Ramos (cell line): ENCODE data around the gene DACH1.
"Not testable (repeated sequence)": the region's sequence is repeated elsewhere in the genome, so short reads cannot be mapped to it uniquely, and the experiment has no call there.

ENCODE experiments used
- in situ Hi-C: fragments of 300-500 bp; cut with MboI; formaldehyde crosslinking; loops from one replicate; pipeline ENCODE4 v1.14.3; 2022; ENCODE audit warnings: low sequenced_read_pairs; ENCODE audit not compliant: unreplicated experiment

DACH1 gene

DNA sequence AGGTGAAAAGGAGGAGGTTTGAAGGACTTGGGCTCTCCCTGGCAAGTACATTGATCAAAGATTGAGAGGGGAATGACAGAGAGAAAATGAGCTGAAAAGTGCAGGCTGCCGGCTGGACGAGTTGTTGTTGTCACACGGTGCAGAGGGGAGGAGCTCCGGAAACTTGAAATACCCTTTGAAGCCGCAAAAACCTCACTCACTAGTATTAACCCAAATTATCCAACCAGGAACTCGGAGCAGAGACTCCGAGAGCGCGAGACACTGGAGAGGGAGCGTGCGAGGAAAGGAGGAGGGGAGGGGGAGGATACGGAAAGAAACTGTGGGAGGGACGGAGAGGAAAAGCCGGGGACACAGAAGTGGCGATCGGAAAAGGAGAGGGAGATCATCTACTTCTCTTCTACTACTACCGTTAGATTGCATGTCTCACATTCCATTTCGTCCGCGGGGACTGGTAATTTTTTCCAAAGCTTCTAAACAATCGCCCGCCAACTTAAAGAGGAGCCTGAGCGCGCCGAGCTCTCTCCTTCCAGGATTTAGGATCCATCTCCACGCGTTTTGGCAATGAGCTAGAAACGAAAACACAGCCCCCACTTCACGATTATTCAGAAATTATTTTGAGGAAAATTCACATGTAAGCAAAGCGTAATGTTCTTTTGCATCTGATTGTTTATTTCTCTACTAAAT lies at the start of gene DACH1:
Gene DACH1 (minus strand): TSS at position 74 of the 684 bp plus-strand sequence.
- in situ Hi-C loops: no loop called here

- in situ Hi-C loops: no loop called here
Measured at GRCh38 chr13:71913717-71914116, 46.7 kb upstream of the DACH1 start.

DNA sequence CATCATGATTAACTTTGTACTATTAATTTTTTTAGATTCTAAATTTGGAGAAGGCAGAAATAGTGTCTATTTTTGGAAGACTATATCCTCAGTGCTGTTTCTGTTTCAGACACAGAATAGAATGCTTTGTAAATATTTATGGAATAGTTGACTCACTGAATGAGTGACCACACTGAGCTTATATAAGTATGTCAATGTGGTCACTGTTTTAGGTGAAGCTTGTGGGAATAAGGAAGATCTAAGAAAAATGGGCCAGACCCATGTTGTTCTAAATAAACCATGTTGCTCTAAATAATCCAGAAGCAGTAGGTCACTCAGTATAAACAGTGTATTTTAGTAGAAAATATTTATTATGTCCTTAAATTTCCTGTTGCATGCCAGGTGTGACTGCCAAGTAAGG lies 45.5 kb upstream of the DACH1 start:
- in situ Hi-C loops: no loop called here

- in situ Hi-C loops: no loop called here
Measured at GRCh38 chr13:71906448-71906847, 39.4 kb upstream of the DACH1 start.

GRCh38 chr13:71902676-71903075 lies 35.7 kb upstream of the DACH1 start:
- in situ Hi-C loops: no loop called here

GRCh38 chr13:71893506-71893905 lies 26.5 kb upstream of the DACH1 start:
- in situ Hi-C loops: not testable (repeated sequence)

GRCh38 chr13:71886880-71887279 lies 19.9 kb upstream of the DACH1 start:
- in situ Hi-C loops: no loop called here

DNA sequence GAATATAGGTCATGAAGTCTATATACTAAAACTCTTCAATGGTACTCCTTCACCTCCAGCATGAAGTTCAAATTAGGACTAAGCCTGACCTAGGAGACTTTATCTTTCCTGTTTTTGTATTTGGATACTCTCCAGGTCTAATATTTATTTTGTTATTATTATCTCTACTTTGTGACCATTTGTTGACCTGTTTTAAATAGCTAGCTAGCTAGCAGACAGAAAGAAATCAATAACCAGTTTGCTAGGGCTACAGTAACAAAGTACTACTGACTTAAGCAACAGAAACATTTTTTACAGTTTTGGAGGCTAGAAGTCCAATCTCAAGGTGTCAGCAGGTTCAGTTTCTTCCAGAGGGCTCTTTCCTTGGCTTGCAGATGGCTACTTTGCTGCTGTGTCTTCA lies 15.1 kb upstream of the DACH1 start:
- in situ Hi-C loops: no loop called here

DNA sequence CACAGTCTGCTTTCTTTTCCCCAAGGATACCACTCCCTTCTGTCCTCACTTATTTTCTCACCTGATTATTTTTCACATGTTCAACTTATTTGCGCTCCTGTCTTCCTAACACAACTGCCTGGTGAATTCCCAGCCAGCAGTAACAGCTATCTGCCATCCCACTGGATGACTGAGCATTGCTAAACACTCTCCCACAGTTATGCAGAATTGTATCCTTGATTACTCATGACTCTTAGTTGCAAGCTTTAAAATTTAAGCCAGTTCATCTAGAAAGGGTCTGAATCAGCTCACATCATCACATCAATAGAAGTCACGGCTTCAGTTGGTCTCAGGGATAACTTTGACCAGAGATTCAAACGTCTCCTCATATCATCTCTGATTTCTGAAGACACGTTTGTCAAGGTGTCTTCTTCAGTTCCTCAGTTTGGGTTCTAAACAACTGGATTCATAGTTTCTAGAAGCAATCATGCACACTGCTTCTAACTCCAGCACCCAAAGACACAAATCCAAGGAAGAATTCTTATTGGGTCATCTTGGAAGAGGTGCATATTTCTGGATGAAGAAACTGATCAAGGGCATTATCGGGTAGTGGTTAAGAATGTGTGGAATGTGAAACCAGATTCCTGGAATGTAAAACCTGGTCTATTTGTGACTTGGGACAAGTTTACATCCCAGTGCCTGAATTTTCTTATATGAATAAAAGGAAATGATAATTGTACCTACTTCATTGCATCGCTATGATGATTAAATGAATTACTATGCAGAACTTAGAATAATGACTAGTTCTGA lies 13.9 kb upstream of the DACH1 start:
- in situ Hi-C loops: no loop called here

DNA sequence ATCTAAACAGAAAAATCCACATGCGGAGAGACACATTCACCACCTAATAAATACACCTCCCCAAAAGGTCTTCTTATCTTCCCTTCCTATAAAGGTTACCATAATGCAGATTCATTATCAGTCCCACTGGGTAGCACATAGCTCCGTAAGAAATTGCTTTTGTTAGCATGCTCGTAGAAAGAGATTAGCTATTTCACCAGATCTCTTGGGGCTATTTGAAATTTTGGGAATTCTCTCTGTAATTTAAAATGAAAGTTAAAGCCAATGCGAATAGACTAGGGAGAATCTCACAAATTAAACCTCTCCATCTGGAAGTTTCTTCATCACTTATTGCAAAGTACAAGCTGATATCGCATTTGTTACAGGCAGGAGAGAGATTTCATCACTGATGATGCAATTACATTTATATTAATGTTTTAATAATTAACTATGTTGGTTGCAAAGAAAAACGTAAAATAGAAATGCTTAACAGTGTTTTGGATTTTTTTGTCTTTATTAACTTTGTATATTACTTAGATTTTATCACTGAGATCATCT lies 12.9 kb upstream of the DACH1 start:
- in situ Hi-C loops: no loop called here

GRCh38 chr13:71879129-71879535 lies 12.1 kb upstream of the DACH1 start:
- in situ Hi-C loops: no loop called here

GRCh38 chr13:71877256-71877653 lies 10.3 kb upstream of the DACH1 start:
- in situ Hi-C loops: no loop called here

DNA sequence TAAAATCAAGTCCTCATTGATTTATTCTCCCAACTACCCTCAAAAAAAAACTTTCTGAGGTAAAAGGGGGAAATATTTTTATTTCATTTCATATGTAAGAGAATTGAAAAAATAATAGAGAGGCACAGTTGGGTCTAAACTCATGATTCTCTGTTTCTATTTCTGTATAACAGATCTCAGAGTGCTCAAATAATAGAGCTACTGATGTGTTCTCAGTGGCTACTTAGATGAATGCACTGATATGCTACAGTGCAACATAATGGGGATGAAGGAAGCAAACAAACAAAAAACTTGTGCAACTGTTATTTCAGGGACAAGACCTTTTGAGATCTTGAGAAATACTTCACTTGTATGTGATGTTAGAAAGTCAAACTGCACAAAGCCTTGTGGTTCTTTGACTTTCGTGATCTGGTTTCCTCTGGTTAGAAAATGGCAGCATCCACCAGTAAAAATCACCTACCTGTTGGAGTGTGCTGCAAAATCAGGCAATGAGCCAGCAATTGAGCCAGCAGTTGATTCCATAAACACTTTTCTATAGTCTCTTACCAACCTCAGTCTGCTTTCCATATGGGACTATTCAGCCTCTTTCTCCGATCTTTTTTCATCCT lies 9.7 kb upstream of the DACH1 start:
- in situ Hi-C loops: no loop called here

GRCh38 chr13:71875823-71876222 lies 8.8 kb upstream of the DACH1 start:
- in situ Hi-C loops: no loop called here

- in situ Hi-C loops: no loop called here
Measured at GRCh38 chr13:71874458-71874857, 7.5 kb upstream of the DACH1 start.

DNA sequence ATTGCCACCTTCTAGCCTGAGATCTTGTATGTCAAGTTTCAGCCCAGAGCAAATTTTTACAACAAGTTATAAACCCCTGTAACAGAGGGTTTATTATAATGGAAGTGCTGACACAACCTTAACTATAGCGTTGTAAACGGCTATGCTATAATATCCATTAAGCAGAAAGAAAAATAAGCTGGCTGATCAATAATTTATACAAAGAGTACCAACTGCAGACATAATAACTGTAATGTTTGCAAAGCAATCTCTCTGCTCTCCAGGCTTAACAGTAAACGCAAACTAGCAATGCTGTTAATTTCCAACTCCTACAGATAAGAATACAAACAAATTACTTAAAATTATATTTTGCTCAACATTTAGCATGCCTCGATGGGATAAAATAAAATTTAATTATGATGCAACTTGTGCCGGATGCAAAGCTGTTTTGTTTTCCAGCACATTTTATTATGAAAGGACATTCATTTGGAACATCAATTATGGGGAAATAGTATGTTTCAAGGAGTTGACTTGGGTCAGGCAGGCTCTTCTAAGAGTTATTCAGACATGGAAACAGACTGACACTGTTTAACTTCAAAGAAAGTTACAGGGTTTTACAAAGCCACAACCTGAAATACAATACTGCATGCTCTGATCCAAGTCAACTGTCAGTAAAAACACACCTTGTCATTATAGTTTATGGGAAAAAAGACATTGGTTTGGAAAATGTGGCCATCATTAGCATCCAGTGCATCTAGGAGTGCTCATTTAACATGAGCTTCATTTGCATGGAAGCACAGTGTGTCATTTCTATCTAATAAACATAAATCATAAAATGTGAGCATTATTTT lies 6.6 kb upstream of the DACH1 start:
- in situ Hi-C loops: no loop called here

DNA sequence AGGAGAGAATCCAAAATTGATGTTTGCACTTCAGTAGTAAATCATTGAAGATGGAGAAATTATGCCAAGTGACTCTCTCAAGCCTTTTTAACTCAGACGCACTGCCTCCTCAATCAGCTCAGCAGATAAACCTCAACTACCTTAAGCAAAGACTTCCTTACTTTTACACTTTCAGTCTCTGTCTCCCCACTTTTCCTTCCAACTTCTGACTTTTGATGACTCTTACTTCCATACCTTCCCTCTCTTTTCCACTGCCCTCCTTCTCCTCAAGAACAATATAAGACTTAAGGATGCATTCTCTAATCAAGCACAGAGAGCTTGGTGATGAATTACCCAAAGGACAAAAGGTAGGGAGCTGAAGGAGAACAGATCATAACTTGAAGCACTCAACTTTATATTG lies 4.8 kb upstream of the DACH1 start:
- in situ Hi-C loops: no loop called here

DNA sequence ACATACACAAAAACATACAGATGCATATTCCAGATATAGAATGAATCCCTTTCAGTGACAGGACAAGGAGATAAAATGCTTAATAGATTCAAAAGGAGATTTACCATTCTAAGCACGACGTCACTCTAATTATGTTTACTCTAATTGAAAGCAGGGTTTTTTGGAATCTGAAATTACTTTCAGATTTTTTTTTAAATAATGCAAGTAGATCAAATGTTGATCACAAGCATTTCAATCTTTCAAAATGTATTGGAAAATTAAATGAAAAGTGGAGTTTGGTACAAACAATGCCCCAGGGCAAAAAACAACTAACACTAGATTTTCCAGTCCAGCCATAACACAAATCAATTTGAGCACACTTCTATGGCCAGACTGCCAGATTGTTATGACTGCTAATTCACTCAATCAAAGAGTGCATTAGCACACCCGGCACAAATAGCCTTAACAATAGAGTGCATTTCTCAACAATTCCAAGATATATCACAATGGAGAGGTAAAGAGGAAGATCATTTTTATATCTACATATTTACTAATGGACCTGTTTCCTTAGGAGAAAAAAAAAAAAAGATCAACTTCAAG lies 4.3 kb upstream of the DACH1 start:
- in situ Hi-C loops: no loop called here

DNA sequence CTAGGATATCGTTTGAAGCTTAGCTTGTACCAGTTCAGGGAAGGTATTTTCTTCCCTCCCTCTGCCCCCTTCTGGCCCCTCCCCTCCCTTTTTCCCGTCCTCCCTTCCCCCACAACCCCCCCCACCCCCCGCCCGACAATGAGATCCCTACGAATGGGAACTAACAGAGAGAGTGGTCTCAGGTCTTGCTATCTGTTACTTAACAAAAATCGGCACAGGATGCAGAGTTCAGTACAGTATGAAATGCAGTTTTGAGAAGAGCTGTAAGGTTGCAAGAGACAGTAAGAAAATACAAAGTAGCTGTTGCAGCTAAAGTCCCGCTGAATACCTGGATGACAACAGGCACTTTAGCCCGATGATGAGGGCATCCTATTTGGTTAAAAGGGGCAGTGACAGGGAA lies 3.1 kb upstream of the DACH1 start:
- in situ Hi-C loops: no loop called here

DNA sequence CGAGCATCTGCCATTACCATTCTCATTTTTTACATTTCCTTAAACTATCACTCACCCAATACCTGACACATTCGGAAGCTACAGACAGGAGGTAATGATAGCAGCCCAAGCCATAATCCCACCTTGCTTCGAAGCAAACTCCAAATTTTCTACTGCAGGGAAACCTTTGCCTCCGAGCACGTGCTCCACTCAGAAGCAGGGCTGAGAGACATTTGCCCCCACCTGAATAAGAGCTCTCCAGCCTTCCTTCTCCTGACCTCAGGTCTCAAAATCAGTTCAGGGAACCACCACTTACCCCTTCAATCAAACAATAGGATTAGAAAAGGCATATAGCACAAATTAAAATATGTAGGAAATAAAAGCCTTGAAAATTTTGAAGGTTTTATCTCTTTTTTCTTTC lies 2.3 kb upstream of the DACH1 start:
- in situ Hi-C loops: no loop called here
